ENCODE results near the gene PUM1.
"Not testable (repeated sequence)": the region's sequence is repeated elsewhere in the genome, so short reads cannot be mapped to it uniquely, and the experiment has no call there.

Gene PUM1

GRCh38 chr1:30955448-30956015, 110.0 kb downstream of the PUM1 start:
- no peak for DNase-seq

DNA sequence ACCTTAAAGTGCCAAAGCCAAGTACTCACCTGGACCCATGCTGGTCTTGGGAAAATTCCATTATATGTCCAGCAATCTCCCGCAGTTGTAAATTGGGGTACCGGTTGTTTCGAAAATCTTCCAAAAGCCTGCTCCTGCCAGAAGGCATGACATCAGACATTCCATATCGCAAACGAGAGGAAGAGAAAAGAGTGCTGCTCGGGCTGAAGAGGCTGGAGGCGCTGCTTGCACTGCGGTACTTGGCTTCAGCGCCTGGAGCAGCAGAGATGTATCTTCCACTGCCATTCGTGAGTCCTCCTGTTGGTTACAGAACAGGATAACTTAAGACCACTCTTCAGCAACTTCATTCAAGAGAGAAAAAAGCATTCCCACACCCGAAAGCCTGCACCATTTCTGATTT, 111.8 kb downstream of the PUM1 start:
- DNase-seq: no peak

- DNase-seq: no peak
Measured at GRCh38 chr1:30952098-30952497, 113.4 kb downstream of the PUM1 start.

GRCh38 chr1:30950700-30951099, 114.8 kb downstream of the PUM1 start:
- DNase-seq: no peak

GRCh38 chr1:30950053-30950452, 115.5 kb downstream of the PUM1 start:
- no peak for DNase-seq

DNA sequence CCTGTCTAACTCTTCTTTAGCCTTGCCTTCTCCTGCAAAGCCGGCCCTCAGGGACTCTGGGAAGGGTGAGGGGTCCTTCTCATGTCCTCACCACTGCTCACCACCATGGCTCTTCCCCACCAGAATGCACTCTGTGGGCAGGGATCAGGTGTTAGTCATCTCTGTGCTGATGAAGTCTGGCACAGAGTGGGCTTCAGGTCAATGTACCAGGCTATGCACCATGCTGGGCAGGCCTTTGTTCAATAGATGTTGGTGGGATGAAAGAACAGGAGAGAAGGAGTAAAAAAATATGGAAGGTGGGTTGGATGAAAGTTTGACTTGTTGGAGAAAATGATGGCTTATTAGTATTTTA, 116.1 kb downstream of the PUM1 start:
- DNase-seq: not testable (repeated sequence)

DNA sequence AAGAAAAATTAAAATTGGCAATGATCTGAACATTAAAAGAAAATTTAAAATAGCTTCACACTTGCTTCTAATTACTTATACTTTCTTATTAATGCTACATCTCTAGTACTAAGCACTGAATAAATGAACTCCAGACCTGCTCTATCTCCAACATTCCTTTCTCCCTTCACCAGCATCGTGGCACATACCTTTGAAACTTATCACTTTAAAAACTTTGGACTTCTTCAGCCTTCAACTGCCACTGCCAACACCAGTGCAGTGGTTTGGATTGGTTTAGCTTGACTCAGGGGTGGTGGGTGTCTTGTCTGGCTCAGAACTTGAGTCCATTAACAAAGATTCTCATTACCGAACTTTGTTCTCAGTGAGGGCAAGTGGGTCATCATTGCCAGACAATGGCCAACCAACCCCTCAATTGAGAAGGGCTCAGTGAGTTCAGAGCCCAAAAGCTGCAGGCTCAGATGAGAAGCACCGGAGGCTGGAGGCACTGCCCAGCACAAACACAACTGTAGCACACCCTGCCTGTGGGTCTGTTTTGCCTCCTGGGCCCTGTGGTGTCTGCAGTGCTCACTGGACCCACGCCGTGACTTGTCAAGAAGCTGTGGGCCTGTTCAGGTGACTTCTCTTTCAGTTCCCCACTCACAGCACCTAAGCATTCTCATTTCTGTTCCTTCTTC, 116.6 kb downstream of the PUM1 start:
- DNase-seq: not testable (repeated sequence)

- no peak for DNase-seq
Measured at GRCh38 chr1:30948278-30948677, 117.2 kb downstream of the PUM1 start.

- DNase-seq: no peak
Measured at GRCh38 chr1:30947212-30947611, 118.3 kb downstream of the PUM1 start.

- no peak for DNase-seq
Measured at GRCh38 chr1:30942326-30942963, 123.1 kb downstream of the PUM1 start.

DNA sequence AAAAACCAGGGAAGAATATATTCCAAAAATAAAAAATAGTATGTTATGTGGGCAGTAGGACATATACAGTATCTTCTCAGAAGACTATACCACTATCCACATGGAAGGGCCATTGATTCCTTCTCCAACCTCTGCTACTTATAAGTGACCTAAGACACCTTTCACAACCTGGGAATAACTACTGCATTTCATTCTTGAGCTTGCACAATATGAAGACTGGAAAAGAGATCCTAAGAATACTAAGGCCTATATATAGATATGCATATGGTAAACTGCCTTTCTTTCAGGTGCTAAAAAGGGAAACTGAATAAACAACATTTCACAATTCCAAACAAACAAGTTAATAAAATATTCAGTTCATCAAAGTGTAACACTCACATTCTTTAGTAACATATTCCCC, 125.0 kb downstream of the PUM1 start:
- no peak for DNase-seq

GRCh38 chr1:30936541-30937171, 128.9 kb downstream of the PUM1 start:
- no peak for DNase-seq

DNA sequence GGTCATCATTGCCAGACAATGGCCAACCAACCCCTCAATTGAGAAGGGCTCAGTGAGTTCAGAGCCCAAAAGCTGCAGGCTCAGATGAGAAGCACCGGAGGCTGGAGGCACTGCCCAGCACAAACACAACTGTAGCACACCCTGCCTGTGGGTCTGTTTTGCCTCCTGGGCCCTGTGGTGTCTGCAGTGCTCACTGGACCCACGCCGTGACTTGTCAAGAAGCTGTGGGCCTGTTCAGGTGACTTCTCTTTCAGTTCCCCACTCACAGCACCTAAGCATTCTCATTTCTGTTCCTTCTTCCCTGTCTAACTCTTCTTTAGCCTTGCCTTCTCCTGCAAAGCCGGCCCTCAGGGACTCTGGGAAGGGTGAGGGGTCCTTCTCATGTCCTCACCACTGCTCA, 129.8 kb downstream of the PUM1 start:
- DNase-seq: not testable (repeated sequence)

GRCh38 chr1:30934613-30935012, 130.9 kb downstream of the PUM1 start:
- DNase-seq: no peak

- DNase-seq: no peak
Measured at GRCh38 chr1:30933874-30934252, 131.7 kb downstream of the PUM1 start.

GRCh38 chr1:30930631-30931173, 134.8 kb downstream of the PUM1 start:
- DNase-seq: no peak

DNA sequence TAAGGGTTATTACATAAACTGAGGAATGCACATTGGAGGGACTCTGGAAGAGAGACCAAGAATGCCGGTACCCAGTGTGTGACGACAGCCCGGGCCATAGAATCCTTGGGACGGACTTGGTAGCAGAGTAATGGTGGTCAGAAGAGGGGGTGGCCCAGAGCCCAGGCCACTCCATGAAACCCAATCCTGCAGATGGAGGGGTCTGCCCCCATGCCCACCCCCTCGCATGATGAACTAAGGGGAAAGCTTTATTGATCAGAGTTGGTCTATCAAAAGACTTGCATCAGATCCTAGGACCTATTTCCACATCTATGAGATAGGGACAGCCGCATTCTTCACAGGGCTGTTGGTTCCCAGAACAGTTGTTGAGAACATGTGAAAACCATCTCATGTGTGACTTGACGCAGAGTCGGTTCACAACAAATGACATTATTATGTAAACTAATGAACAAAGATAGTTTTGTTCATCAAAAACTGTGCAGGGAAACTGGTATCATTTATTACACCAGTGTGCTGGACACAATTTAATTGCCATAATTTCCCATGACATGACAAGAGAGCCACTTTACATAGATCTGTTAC, 135.5 kb downstream of the PUM1 start:
- DNase-seq: no peak

GRCh38 chr1:30929135-30929889, 136.2 kb downstream of the PUM1 start:
- peak; percentile 76 for DNase-seq

- no peak for DNase-seq
Measured at GRCh38 chr1:30928789-30929134, 136.8 kb downstream of the PUM1 start.

GRCh38 chr1:30928171-30928570, 137.3 kb downstream of the PUM1 start:
- no peak for DNase-seq

GRCh38 chr1:30927448-30927847, 138.1 kb downstream of the PUM1 start:
- no peak for DNase-seq

DNA sequence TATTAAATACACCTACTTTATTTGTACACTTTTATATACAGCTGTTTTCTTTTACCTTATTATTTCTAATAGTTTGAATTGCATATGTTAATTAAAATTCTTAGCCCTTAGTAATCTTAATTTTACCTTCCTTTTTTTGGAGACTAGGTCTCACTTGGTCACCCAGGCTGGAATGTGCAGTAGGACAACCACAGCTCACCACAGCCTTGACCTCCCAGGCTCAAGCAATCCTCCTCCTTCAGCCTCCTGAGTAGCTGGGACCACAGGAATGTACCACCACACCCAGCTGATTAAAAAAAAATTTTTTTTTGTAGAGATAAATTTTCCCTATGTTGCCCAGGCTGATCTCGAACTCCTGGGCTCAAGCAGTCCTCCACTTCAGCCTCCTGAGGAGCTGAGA, 141.9 kb downstream of the PUM1 start:
- DNase-seq: no peak

DNA sequence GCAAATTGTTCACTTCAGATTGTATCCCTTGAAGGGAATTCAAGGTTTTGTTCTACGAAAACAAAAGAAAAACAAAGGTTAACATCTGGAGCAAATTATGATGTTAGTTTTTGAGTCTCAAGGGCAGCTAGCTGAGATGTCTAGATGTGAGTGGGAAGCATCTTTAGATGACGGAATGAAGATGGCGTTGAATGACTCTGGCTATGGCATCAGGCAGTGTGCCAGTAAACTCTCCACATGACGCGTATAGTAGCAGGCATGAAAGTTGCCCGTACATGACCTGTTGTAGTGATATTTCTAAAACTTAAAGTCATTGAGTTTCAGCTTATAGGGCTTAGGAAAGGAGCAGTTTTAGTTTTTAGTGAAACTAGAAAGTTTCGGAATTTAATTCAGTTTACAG, 144.7 kb downstream of the PUM1 start:
- DNase-seq: no peak
